T-cell (primary cell): ENCODE measurements around the gene WNT9A. TPM values are rescaled to one million over a fixed set of nuclear protein-coding genes. Genes with fewer than 3 reads are reported as not detected.
"Not testable (repeated sequence)": the region's sequence is repeated elsewhere in the genome, so short reads cannot be mapped to it uniquely, and the experiment has no call there.

Source experiments
- ATAC-seq, 4 experiments: fragments of 200-7000 bp in 3 of 4; fragments of 150-1000 bp in 1 of 4; cut with Tn5 transposase; replicated peaks in 1 of 4; 1 replicate in 3 of 4; 2 replicates in 1 of 4; pipeline ENCODE4 v1.10.0; 2021; ENCODE audit warnings: moderate library complexity in 3 of 4, mild to moderate bottlenecking in 2 of 4, moderate number of reproducible peaks in 1 of 4
- CTCF ChIA-PET, 2 donors: fragments of 300-600 bp; sonication (Branson Sonifier 250); formaldehyde crosslinking; loops; one replicate each; lab custom pipeline; 2022; ENCODE audit warnings: antibody characterized with exemption in 2 of 2; lab: Charles Lee
- POLR2A ChIA-PET, 2 donors: fragments of 300-600 bp; sonication (Branson Sonifier 250); formaldehyde crosslinking; loops; one replicate each; lab custom pipeline; 2022; ENCODE audit warnings: antibody characterized with exemption in 2 of 2; lab: Charles Lee
- DNase-seq, 35 experiments: peaks; one replicate each; pipeline versions ENCODE4 v3.0.0 to v3.0.0-alpha.2; 2013 to 2023
- H3K27ac ChIP-seq: one replicate; pipeline ENCODE4 v1.5.1; 2013; ENCODE audit warnings: low read length
- H3K27me3 ChIP-seq, 2 experiments: replicated peaks in 1 of 2; 1 replicate in 1 of 2; 2 replicates in 1 of 2; pipeline versions ENCODE4 v1.6.1 to v1.7.0; 2013; ENCODE audit warnings: low read length in 1 of 2, mixed read lengths in 1 of 2; ENCODE audit not compliant: control insufficient read depth in 2 of 2, insufficient read depth in 2 of 2; ENCODE audit errors: extremely low read depth in 1 of 2
- H3K36me3 ChIP-seq, 2 donors: 1 replicate in 1 of 2; 2 replicates in 1 of 2; pipeline versions ENCODE4 v1.6.1 to v1.7.0; 2013; ENCODE audit warnings: low read length in 1 of 2; ENCODE audit not compliant: control insufficient read depth in 2 of 2, insufficient read depth in 1 of 2; ENCODE audit errors: extremely low read depth in 1 of 2
- H3K4me1 ChIP-seq, 2 experiments: 1 replicate in 1 of 2; 2 replicates in 1 of 2; pipeline versions ENCODE4 v1.6.1 to v1.7.0; 2013; ENCODE audit warnings: low read length in 2 of 2, mixed read lengths in 1 of 2; ENCODE audit not compliant: insufficient read depth in 2 of 2, control insufficient read depth in 1 of 2; ENCODE audit errors: extremely low read depth in 1 of 2
- H3K4me3 ChIP-seq, 2 donors: 1 replicate in 1 of 2; 2 replicates in 1 of 2; pipeline versions ENCODE4 v1.5.1 to v1.7.0; 2013; ENCODE audit warnings: mild to moderate bottlenecking in 2 of 2, low read length in 1 of 2, moderate library complexity in 1 of 2; ENCODE audit not compliant: control insufficient read depth in 1 of 2; ENCODE audit errors: extremely low read depth in 1 of 2
- H3K9me3 ChIP-seq: 2 replicates; pipeline ENCODE4 v1.7.0; 2013
- H3K27ac Mint-ChIP-seq, 2 donors: one replicate each; pipeline ENCODE4 v1.8.0; 2020 to 2021; ENCODE audit warnings: mild to moderate bottlenecking in 2 of 2, mixed read lengths in 2 of 2
- H3K27me3 Mint-ChIP-seq, 2 donors: one replicate each; pipeline ENCODE4 v1.8.0; 2021 to 2022; ENCODE audit warnings: mixed read lengths in 2 of 2
- H3K36me3 Mint-ChIP-seq: one replicate; pipeline ENCODE4 v1.8.0; 2021; ENCODE audit warnings: mixed read lengths
- H3K4me1 Mint-ChIP-seq, 3 donors: one replicate each; pipeline ENCODE4 v1.8.0; 2020 to 2022; ENCODE audit warnings: mixed read lengths in 3 of 3, mild to moderate bottlenecking in 1 of 3
- H3K4me3 Mint-ChIP-seq, 3 donors: one replicate each; pipeline ENCODE4 v1.8.0; 2020 to 2022; ENCODE audit warnings: mild to moderate bottlenecking in 3 of 3, mixed read lengths in 3 of 3, moderate library complexity in 3 of 3
- H3K9me3 Mint-ChIP-seq, 3 donors: one replicate each; pipeline ENCODE4 v1.8.0; 2020 to 2022; ENCODE audit warnings: mixed read lengths in 3 of 3
- WGBS: methylation state at CpG from one replicate; pipeline ENCODE4 v1.1.5; 2013; ENCODE audit warnings: missing lambda C conversion rate; ENCODE audit not compliant: insufficient coverage; 5-methylcytosine and 5-hydroxymethylcytosine counted together
- total RNA-seq, 35 experiments: library from RNA in 6 of 35; stranded (reverse) in 6 of 35; fragments of 120-200 nt in 1 of 35; gene quantifications; one replicate each; pipeline versions ENCODE4 v1.2.1 to v1.2.4 and lab custom pipeline; 2013 to 2026

The WNT9A gene
- total RNA-seq, 5 donors from 2014 or later (not counting 1 experiment from before 2014, with no cell fraction given): 0.12 to 0.72 (median 0.48) TPM; not detected in 1

- ATAC-seq, H3K36me3 ChIP-seq, H3K4me1 Mint-ChIP-seq, H3K9me3 Mint-ChIP-seq, CTCF ChIA-PET, H3K4me1 ChIP-seq, H3K4me3 Mint-ChIP-seq, DNase-seq, H3K36me3 Mint-ChIP-seq, POLR2A ChIA-PET, H3K27ac Mint-ChIP-seq, H3K27me3 ChIP-seq, H3K27me3 Mint-ChIP-seq, H3K4me3 ChIP-seq, H3K27ac ChIP-seq, H3K9me3 ChIP-seq: not testable (repeated sequence)
- WGBS: no CpG with 5 or more reads among the region's 5 CpGs
Observed at GRCh38 chr1:227967815-227968214, 20.1 kb upstream of the WNT9A start.

GRCh38 chr1:227966733-227967132 lies 19.0 kb upstream of the WNT9A start:
- H3K9me3 Mint-ChIP-seq, DNase-seq, H3K27ac Mint-ChIP-seq, H3K4me3 ChIP-seq, POLR2A ChIA-PET, H3K27me3 ChIP-seq, H3K36me3 ChIP-seq, H3K27ac ChIP-seq, H3K4me1 ChIP-seq, H3K9me3 ChIP-seq, H3K36me3 Mint-ChIP-seq, H3K4me3 Mint-ChIP-seq, H3K27me3 Mint-ChIP-seq, ATAC-seq, CTCF ChIA-PET, H3K4me1 Mint-ChIP-seq: not testable (repeated sequence)
- no CpG with 5 or more reads among the region's 2 CpGs for WGBS

- ATAC-seq (no peak), DNase-seq (no peak)
- Histone ChIP-seq H3K27ac (no peak overlapping the region), H3K4me3 (no peak overlapping the region), H3K9me3 (no peaks in the 10 kb centered on the region), H3K27me3 (peaks cover 0 to 21% of the 10 kb centered on the region in 2 experiments), H3K36me3 (no peaks in the 10 kb centered on the region), H3K4me1 (no peaks in the 10 kb centered on the region)
- Mint-ChIP-seq H3K36me3 (no peaks in the 10 kb centered on the region), H3K27me3 (peaks cover 25% of the 10 kb centered on the region in 2 donors), H3K4me3 (no peak overlapping the region), H3K27ac (no peak overlapping the region), H3K4me1 (peaks cover 0 to 3% (median 0%) of the 10 kb centered on the region in 3 donors), H3K9me3 (no peaks in the 10 kb centered on the region)
- POLR2A ChIA-PET: no interaction called here
- 30% methylated on average over 4 of the region's 4 CpGs for WGBS
- CTCF ChIA-PET: interaction anchor here in 1 of 2 donors (0.6 kb wide), 1 partner anchor 278 kb away, joined by 5 read pairs; no protein-coding TSS in a partner anchor
Observed at GRCh38 chr1:227961651-227962466, 14.1 kb upstream of the WNT9A start.

- Mint-ChIP-seq H3K27ac (no peak overlapping the region), H3K4me1 (peaks cover 0 to 3% (median 0%) of the 10 kb centered on the region in 3 donors), H3K9me3 (no peaks in the 10 kb centered on the region), H3K36me3 (no peaks in the 10 kb centered on the region), H3K27me3 (peaks cover 34 to 41% of the 10 kb centered on the region in 2 donors), H3K4me3 (no peak overlapping the region)
- DNase-seq (no peak), ATAC-seq (no peak)
- POLR2A ChIA-PET: no interaction called here
- Histone ChIP-seq H3K27ac (no peak overlapping the region), H3K9me3 (peaks cover 6% of the 10 kb centered on the region), H3K4me1 (no peaks in the 10 kb centered on the region), H3K36me3 (no peaks in the 10 kb centered on the region), H3K27me3 (peaks cover 0 to 21% of the 10 kb centered on the region in 2 experiments), H3K4me3 (no peak overlapping the region)
- CTCF ChIA-PET: interaction anchor here in 1 of 2 donors (0.7 kb wide), 1 partner anchor 623 kb away, joined by 6 read pairs; no protein-coding TSS in a partner anchor
- WGBS: 86% methylated on average over 2 of the region's 10 CpGs
Observed at GRCh38 chr1:227959325-227959860, 11.7 kb upstream of the WNT9A start.

- Mint-ChIP-seq H3K4me1 (peaks cover 0 to 3% (median 0%) of the 10 kb centered on the region in 3 donors), H3K27ac (no peak overlapping the region), H3K4me3 (no peak overlapping the region), H3K36me3 (no peaks in the 10 kb centered on the region), H3K9me3 (no peaks in the 10 kb centered on the region), H3K27me3 (peaks cover 34 to 41% of the 10 kb centered on the region in 2 donors)
- no peak overlapping the region for H3K4me3 ChIP-seq
- no peaks in the 10 kb centered on the region for H3K4me1 ChIP-seq
- ChIA-PET POLR2A (no interaction called here), CTCF (no interaction called here)
- DNase-seq: no peak
- no peaks in the 10 kb centered on the region for H3K36me3 ChIP-seq
- ATAC-seq: no peak
- peaks cover 6% of the 10 kb centered on the region for H3K9me3 ChIP-seq
- no peak overlapping the region for H3K27ac ChIP-seq
- H3K27me3 ChIP-seq: peaks cover 0 to 26% of the 10 kb centered on the region in 2 experiments
- WGBS: 100% methylated on average over 1 of the region's 2 CpGs
Observed at GRCh38 chr1:227958617-227959324, 11.0 kb upstream of the WNT9A start.

GRCh38 chr1:227955808-227956207 lies 8.1 kb upstream of the WNT9A start:
- Histone ChIP-seq H3K9me3 (peaks cover 6% of the 10 kb centered on the region), H3K4me1 (no peaks in the 10 kb centered on the region), H3K4me3 (no peak overlapping the region), H3K27me3 (peaks cover 0 to 47% of the 10 kb centered on the region in 2 experiments), H3K27ac (no peak overlapping the region), H3K36me3 (no peaks in the 10 kb centered on the region)
- ATAC-seq (no peak), DNase-seq (no peak)
- no peak overlapping the region for H3K27ac Mint-ChIP-seq
- peaks cover 35 to 39% of the 10 kb centered on the region in 2 donors for H3K27me3 Mint-ChIP-seq
- H3K4me3 Mint-ChIP-seq: no peak overlapping the region
- no peaks in the 10 kb centered on the region for H3K36me3 Mint-ChIP-seq
- H3K4me1 Mint-ChIP-seq: peaks cover 0 to 2% (median 0%) of the 10 kb centered on the region in 3 donors
- no peaks in the 10 kb centered on the region for H3K9me3 Mint-ChIP-seq
- POLR2A ChIA-PET: no interaction called here
- CTCF ChIA-PET: interaction anchor here in 1 of 2 donors (1.0 kb wide), 1 partner anchor 474 kb away, joined by 3 read pairs; no protein-coding TSS in a partner anchor
